HCT116 (cell line): ENCODE results near the gene ARMS2. TPM values are rescaled to one million over a fixed set of nuclear protein-coding genes. Genes with fewer than 3 reads are reported as not detected.

Experiments
- ATAC-seq: fragments of 200-7000 bp; cut with Tn5 transposase; 2 replicates; pipeline ENCODE4 v1.9.1; 2020; ENCODE audit warnings: mild to moderate bottlenecking, moderate library complexity
- BruUV-seq: library from RNA; stranded (reverse); fragments of 400-500 nt; replicated peaks from 2 replicates; lab custom pipeline; 2021; lab: Mats Ljungman, UMichigan
- CTCF ChIA-PET: fragments of 300-600 bp; sonication (Branson Sonifier 250); formaldehyde crosslinking; loops from one replicate; lab custom pipeline; 2021; ENCODE audit warnings: antibody characterized with exemption; lab: Charles Lee
- POLR2A ChIA-PET: fragments of 300-600, 350-600 bp; sonication (Branson Sonifier 250); formaldehyde crosslinking; loops from one replicate; lab custom pipeline; 2021; ENCODE audit warnings: antibody characterized with exemption; lab: Charles Lee
- RAD21 ChIA-PET, 2 experiments: fragments of 300-600 bp; sonication (Branson Sonifier 250); formaldehyde crosslinking; loops; one replicate each; lab custom pipeline; 2023; ENCODE audit warnings: low total read pairs in 2 of 2; ENCODE audit not compliant: uncharacterized antibody in 2 of 2, unreplicated experiment in 2 of 2, low non-redundant PET in 1 of 2; lab: Charles Lee
- DNase-seq: peaks from one replicate; pipeline ENCODE4 v3.0.0-alpha.2; 2010; ENCODE audit warnings: low read depth, low spot score
- H2AFZ ChIP-seq: fragments of 200-600 bp; shearing (Covaris generic), sonication (generic); 2 replicates; pipeline ENCODE4 v1.6.1; 2017; ENCODE audit warnings: low read depth, mixed run types, mixed read lengths, antibody characterized with exemption, low read length; ENCODE audit not compliant: poor library complexity, severe bottlenecking
- H3K27ac ChIP-seq: 2 replicates; pipeline ENCODE4 v1.5.1; 2012; ENCODE audit warnings: low read depth, low read length
- H3K27me3 ChIP-seq: fragments of 200-600 bp; sonication (generic); 2 replicates; pipeline ENCODE4 v1.6.1; 2016; ENCODE audit warnings: mixed run types, low read length, mixed read lengths; ENCODE audit not compliant: insufficient read depth
- H3K36me3 ChIP-seq, 2 experiments: fragments of 200-500 bp in 1 of 2; fragments of 200-600 bp in 1 of 2; sonication (Bioruptor generic) in 1 of 2; sonication (generic) in 1 of 2; 2 replicates each; pipeline versions ENCODE4 v1.5.1 to v1.6.1; 2014 to 2016; ENCODE audit warnings: low read length in 2 of 2, inconsistent platforms in 1 of 2, mixed read lengths in 1 of 2, mixed run types in 1 of 2; ENCODE audit not compliant: insufficient read depth in 2 of 2, control insufficient read depth in 1 of 2
- H3K4me1 ChIP-seq, 2 experiments: fragments of 200-600 bp in 1 of 2; sonication (generic) in 1 of 2; 2 replicates each; pipeline versions ENCODE4 v1.5.1 to v1.6.1; 2012 to 2017; ENCODE audit warnings: low read length in 2 of 2, inconsistent platforms in 1 of 2, mild to moderate bottlenecking in 1 of 2, mixed read lengths in 1 of 2, mixed run types in 1 of 2, moderate library complexity in 1 of 2; ENCODE audit not compliant: insufficient read depth in 2 of 2, control insufficient read depth in 1 of 2
- H3K4me2 ChIP-seq: fragments of 200-600 bp; sonication (generic); 2 replicates; pipeline ENCODE4 v1.6.1; 2017; ENCODE audit warnings: mixed run types, low read length, mixed read lengths
- H3K4me3 ChIP-seq, 2 experiments: fragments of 200-600 bp in 1 of 2; sonication (generic) in 1 of 2; replicated peaks in 1 of 2; 2 replicates each; pipeline ENCODE4 v1.5.1; 2011 to 2016; ENCODE audit warnings: low read length in 2 of 2, control low read depth in 1 of 2, low read depth in 1 of 2, mild to moderate bottlenecking in 1 of 2, mixed read lengths in 1 of 2, mixed run types in 1 of 2
- H3K79me2 ChIP-seq: fragments of 200-600 bp; sonication (generic); 2 replicates; pipeline ENCODE4 v1.6.1; 2017; ENCODE audit warnings: mild to moderate bottlenecking, mixed run types, low read length, moderate library complexity, mixed read lengths; ENCODE audit not compliant: insufficient read depth
- H3K9ac ChIP-seq: fragments of 200-600 bp; sonication (generic); 2 replicates; pipeline ENCODE4 v1.6.1; 2016; ENCODE audit warnings: low read length, mixed read lengths
- H3K9me2 ChIP-seq: fragments of 200-600 bp; sonication (generic), shearing (Covaris generic); 2 replicates; pipeline ENCODE4 v1.6.1; 2017; ENCODE audit warnings: mixed run types, mild to moderate bottlenecking, moderate library complexity; ENCODE audit not compliant: insufficient read depth
- H3K9me3 ChIP-seq, 2 experiments: fragments of 200-500 bp in 1 of 2; fragments of 200-600 bp in 1 of 2; sonication (Bioruptor generic) in 1 of 2; sonication (generic) in 1 of 2; 2 replicates each; pipeline ENCODE4 v1.6.1; 2014 to 2017; ENCODE audit warnings: low read length in 2 of 2, mixed read lengths in 2 of 2, inconsistent platforms in 1 of 2, low read depth in 1 of 2, mild to moderate bottlenecking in 1 of 2, mixed run types in 1 of 2, moderate library complexity in 1 of 2; ENCODE audit not compliant: control insufficient read depth in 1 of 2, insufficient read depth in 1 of 2
- H4K20me1 ChIP-seq: fragments of 200-600 bp; sonication (generic), shearing (Covaris generic); 2 replicates; pipeline ENCODE4 v1.6.1; 2017; ENCODE audit warnings: mixed run types, mild to moderate bottlenecking, moderate library complexity; ENCODE audit not compliant: insufficient read depth
- CBX3 ChIP-seq: IDR thresholded peaks from 2 replicates; pipeline ENCODE4 v1.6.1; 2012; ENCODE audit warnings: low read depth
- EGR1 ChIP-seq: IDR thresholded peaks from 2 replicates; pipeline ENCODE4 v1.6.1; 2012; ENCODE audit warnings: low read depth
- ELF1 ChIP-seq: IDR thresholded peaks from 2 replicates; pipeline ENCODE4 v1.6.1; 2012; ENCODE audit warnings: low read depth, borderline replicate concordance
- EZH2 ChIP-seq: fragments of 200-600 bp; sonication (generic); IDR thresholded peaks from 2 replicates; pipeline ENCODE4 v1.6.1; 2017; ENCODE audit warnings: antibody characterized with exemption, mixed run types
- EZH2phosphoT487 ChIP-seq: fragments of 200-600 bp; IDR thresholded peaks from 2 replicates; pipeline ENCODE4 v1.6.1; 2018; ENCODE audit warnings: antibody characterized with exemption, borderline replicate concordance
- FOSL1 ChIP-seq: IDR thresholded peaks from 2 replicates; pipeline ENCODE4 v1.6.1; 2012; ENCODE audit warnings: low read depth
- JUND ChIP-seq: IDR thresholded peaks from 2 replicates; pipeline ENCODE4 v1.6.1; 2012
- MAX ChIP-seq: IDR thresholded peaks from 2 replicates; pipeline ENCODE4 v1.6.1; 2012
- POLR2A ChIP-seq: IDR thresholded peaks from 2 replicates; pipeline ENCODE4 v1.7.0; 2011; ENCODE audit warnings: borderline replicate concordance; ENCODE audit not compliant: insufficient read depth, insufficient read length; ENCODE audit errors: extremely low read depth
- POLR2AphosphoS5 ChIP-seq: IDR thresholded peaks from 2 replicates; pipeline ENCODE4 v1.6.1; 2011; ENCODE audit warnings: mild to moderate bottlenecking, low read depth, low read length, moderate library complexity
- RAD21 ChIP-seq: IDR thresholded peaks from 2 replicates; pipeline ENCODE4 v1.6.1; 2012; ENCODE audit warnings: low read depth, mild to moderate bottlenecking
- SIN3A ChIP-seq: IDR thresholded peaks from 2 replicates; pipeline ENCODE4 v1.6.1; 2012; ENCODE audit warnings: low read depth
- SP1 ChIP-seq: IDR thresholded peaks from 2 replicates; pipeline ENCODE4 v1.6.1; 2012; ENCODE audit warnings: low read depth
- SRF ChIP-seq: IDR thresholded peaks from 2 replicates; pipeline ENCODE4 v1.6.1; 2012; ENCODE audit warnings: low read depth
- TCF7L2 ChIP-seq: IDR thresholded peaks from 2 replicates; pipeline ENCODE4 v1.7.0; 2011; ENCODE audit warnings: borderline replicate concordance, inconsistent platforms; ENCODE audit not compliant: insufficient read depth, insufficient read length; ENCODE audit errors: extremely low read depth
- ZNF274 ChIP-seq: fragments of 200-500 bp; sonication (Bioruptor generic); IDR thresholded peaks from 2 replicates; pipeline ENCODE4 v1.6.1; 2014; ENCODE audit warnings: mild to moderate bottlenecking, low read depth, low read length, inconsistent platforms
- intact Hi-C: fragments of 100-400 bp; cut with micrococcal nuclease; formaldehyde crosslinking; loops from 2 replicates; pipeline ENCODE4 v1.10.0; 2022
- total RNA-seq: library from RNA; stranded (reverse); gene quantifications from one replicate; pipeline ENCODE4 v1.2.1, GENCODE V29; 2021; ENCODE audit not compliant: unreplicated experiment
- TF ChIP-seq, protein P1 (sequence below): IDR thresholded peaks from 2 replicates; pipeline ENCODE4 v1.6.1; 2012; ENCODE audit warnings: low read depth
- TF ChIP-seq, protein P2 (sequence below): IDR thresholded peaks from 2 replicates; pipeline ENCODE4 v1.6.1; 2012

ARMS2 gene
- total RNA-seq, 1 experiment from 2014 or later = not detected

DNA sequence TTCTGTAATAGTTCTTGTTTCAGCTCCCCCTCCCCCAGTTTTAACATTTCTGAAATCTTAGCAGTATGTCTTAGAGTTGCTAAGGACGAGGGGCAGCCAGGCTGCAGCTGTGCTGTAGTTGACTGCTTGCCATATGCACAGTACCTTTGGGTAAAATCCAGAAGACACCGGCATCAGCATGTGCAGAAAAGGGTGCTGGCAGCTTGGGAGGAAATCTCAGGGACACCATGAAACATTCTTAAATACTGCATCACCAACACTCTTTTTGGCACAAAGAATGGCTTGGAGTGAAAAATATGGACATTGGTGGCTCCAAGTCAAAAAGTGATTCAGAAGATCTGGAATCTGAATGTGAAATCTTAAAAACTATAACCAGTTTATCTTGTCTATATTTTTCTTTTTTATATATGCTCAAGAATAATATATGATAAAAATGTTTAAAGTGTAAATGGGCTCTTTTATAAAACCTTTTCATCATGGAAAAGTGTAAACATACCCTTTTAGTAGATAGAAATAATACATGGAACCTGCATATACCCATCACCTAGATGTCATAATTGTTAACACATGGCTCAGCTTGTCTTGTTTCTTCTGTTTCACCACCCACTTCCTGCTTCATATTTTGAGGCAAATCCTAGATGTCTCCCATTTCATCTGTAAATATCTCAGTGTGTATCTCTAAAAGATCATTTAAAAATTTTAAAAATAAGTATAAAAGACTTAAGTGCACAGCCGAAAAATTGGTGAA is 34.4 kb upstream of the ARMS2 start (continued):
- no peak for TF ChIP-seq ZNF274
- no peak for TF ChIP-seq EZH2phosphoT487
- no peak for TF ChIP-seq MAX
- TF ChIP-seq, protein P1, sequence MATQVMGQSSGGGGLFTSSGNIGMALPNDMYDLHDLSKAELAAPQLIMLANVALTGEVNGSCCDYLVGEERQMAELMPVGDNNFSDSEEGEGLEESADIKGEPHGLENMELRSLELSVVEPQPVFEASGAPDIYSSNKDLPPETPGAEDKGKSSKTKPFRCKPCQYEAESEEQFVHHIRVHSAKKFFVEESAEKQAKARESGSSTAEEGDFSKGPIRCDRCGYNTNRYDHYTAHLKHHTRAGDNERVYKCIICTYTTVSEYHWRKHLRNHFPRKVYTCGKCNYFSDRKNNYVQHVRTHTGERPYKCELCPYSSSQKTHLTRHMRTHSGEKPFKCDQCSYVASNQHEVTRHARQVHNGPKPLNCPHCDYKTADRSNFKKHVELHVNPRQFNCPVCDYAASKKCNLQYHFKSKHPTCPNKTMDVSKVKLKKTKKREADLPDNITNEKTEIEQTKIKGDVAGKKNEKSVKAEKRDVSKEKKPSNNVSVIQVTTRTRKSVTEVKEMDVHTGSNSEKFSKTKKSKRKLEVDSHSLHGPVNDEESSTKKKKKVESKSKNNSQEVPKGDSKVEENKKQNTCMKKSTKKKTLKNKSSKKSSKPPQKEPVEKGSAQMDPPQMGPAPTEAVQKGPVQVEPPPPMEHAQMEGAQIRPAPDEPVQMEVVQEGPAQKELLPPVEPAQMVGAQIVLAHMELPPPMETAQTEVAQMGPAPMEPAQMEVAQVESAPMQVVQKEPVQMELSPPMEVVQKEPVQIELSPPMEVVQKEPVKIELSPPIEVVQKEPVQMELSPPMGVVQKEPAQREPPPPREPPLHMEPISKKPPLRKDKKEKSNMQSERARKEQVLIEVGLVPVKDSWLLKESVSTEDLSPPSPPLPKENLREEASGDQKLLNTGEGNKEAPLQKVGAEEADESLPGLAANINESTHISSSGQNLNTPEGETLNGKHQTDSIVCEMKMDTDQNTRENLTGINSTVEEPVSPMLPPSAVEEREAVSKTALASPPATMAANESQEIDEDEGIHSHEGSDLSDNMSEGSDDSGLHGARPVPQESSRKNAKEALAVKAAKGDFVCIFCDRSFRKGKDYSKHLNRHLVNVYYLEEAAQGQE = no peak
- TF ChIP-seq CBX3 = no peak
- no peak for TF ChIP-seq FOSL1
- no peak for TF ChIP-seq SP1
- TF ChIP-seq, all 23 proteins: peak for 0

DNA sequence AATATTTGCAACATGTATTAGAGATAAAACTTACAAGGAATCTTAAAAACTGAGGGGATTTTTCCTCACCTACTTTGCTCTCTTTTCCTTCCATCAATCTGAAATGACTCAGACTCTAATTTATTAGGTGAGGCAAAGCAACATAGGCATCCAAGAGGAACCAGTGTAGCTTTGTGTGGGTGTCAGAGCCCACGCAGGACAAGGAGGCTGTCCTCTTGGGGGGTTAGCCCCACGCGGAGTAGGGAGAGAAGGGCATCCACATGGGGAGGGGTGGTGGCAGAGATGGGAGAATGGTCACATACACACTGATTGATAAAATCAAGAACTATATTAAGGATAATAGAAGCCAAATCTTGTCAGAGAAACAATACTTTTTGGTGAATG is 33.8 kb upstream of the ARMS2 start:
- no peak overlapping the region for H2AFZ ChIP-seq
- H3K27me3 ChIP-seq = no peaks in the 10 kb centered on the region
- no peak overlapping the region for H3K9ac ChIP-seq
- ChIA-PET CTCF (no interaction called here), POLR2A (no interaction called here), RAD21 (no interaction called here)
- ATAC-seq (no peak), DNase-seq (no peak)
- H3K4me2 ChIP-seq = no peak overlapping the region
- no peaks in the 10 kb centered on the region for H3K9me3 ChIP-seq
- no peaks in the 10 kb centered on the region for H3K79me2 ChIP-seq
- no peaks in the 10 kb centered on the region for H3K9me2 ChIP-seq
- BruUV-seq = no TSS peak
- intact Hi-C loops = no loop called here
- no peaks in the 10 kb centered on the region for H4K20me1 ChIP-seq
- peaks cover 12 to 15% of the 10 kb centered on the region in 2 experiments for H3K36me3 ChIP-seq
- no peaks in the 10 kb centered on the region for H3K4me1 ChIP-seq
- no peak overlapping the region for H3K4me3 ChIP-seq
- H3K27ac ChIP-seq = no peak overlapping the region
- TF ChIP-seq ELF1 = no peak
- TF ChIP-seq POLR2AphosphoS5 = no peak
- TF ChIP-seq FOSL1 = no peak
- no peak for TF ChIP-seq SIN3A
- TF ChIP-seq EGR1 = no peak
- no peak for TF ChIP-seq JUND
- no peak for TF ChIP-seq EZH2
- TF ChIP-seq ZNF274 = no peak
- TF ChIP-seq CBX3 = no peak
- no peak for TF ChIP-seq RAD21
- TF ChIP-seq SRF = no peak
- TF ChIP-seq, protein P2, sequence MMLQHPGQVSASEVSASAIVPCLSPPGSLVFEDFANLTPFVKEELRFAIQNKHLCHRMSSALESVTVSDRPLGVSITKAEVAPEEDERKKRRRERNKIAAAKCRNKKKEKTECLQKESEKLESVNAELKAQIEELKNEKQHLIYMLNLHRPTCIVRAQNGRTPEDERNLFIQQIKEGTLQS = no peak
- TF ChIP-seq POLR2A = no peak
- TF ChIP-seq, protein P1 = no peak
- TF ChIP-seq TCF7L2 = no peak
- no peak for TF ChIP-seq EZH2phosphoT487
